Esophagus squamous epithelium (tissue), 4 donors: ENCODE measurements around the gene PHTF2.

Experiments used
- POLR2A ChIP-seq, 4 donors: fragments of 450-650 bp; IDR thresholded peaks; one replicate each; pipeline ENCODE4 v1.6.1; 2017; ENCODE audit warnings: antibody characterized with exemption in 4 of 4, mild to moderate bottlenecking in 4 of 4, moderate library complexity in 3 of 4
- TF ChIP-seq, protein P1 (sequence below), 6 experiments: fragments of 450-650 bp in 4 of 6; fragments of 200-600 bp in 2 of 6; sonication (generic) in 2 of 6; IDR thresholded peaks; one replicate each; pipeline ENCODE4 v1.5.1; 2016 to 2019; ENCODE audit warnings: antibody characterized with exemption in 6 of 6, mild to moderate bottlenecking in 4 of 6, moderate library complexity in 4 of 6

- TF ChIP-seq, protein P1, sequence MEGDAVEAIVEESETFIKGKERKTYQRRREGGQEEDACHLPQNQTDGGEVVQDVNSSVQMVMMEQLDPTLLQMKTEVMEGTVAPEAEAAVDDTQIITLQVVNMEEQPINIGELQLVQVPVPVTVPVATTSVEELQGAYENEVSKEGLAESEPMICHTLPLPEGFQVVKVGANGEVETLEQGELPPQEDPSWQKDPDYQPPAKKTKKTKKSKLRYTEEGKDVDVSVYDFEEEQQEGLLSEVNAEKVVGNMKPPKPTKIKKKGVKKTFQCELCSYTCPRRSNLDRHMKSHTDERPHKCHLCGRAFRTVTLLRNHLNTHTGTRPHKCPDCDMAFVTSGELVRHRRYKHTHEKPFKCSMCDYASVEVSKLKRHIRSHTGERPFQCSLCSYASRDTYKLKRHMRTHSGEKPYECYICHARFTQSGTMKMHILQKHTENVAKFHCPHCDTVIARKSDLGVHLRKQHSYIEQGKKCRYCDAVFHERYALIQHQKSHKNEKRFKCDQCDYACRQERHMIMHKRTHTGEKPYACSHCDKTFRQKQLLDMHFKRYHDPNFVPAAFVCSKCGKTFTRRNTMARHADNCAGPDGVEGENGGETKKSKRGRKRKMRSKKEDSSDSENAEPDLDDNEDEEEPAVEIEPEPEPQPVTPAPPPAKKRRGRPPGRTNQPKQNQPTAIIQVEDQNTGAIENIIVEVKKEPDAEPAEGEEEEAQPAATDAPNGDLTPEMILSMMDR (IDR thresholded peaks at IDR 0.05) = no peak
- no peak for TF ChIP-seq POLR2A (IDR thresholded peaks at IDR 0.05)
Observed at GRCh38 chr7:77796109-77796508, 2.5 kb upstream of the PHTF2 start.
